ENCODE data around the gene GALNT7.

DNA sequence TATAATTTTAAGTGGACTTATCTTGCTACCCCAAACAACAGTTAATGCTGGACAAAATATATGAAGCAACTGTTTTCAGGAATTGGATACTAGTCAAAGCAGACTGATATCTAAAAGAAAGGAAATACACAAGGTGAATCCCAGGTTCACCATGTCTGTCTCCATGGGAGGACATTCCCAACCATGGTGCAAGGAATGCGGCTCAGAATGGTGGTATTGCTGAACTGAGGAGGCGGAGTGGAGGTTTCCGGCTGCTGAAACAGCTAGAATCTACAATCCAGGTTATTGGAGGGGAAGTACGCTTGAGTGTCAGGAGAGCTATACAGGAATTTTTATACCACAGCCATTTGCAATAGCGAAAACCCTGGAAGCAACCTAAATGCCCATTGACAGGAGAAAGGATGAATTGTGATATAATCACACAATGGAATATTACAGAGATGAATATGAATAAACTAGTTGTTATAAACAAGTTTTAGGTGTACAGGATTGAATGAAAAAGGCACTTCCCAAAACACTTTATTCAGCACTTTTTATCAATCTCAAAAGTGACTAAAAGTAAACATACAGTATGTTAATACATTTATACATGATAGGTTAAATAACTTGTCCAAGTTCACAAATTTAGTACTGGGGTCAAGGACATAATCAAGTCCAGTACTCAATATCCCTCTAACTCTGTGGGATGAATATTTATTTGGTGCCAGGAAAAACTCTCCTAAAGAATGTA is 156.6 kb downstream of the GALNT7 start:
- TF ChIP-seq POLR2A (IDR thresholded peaks at IDR 0.05; ENCODE audit: extremely low read depth, insufficient read length) = no peak
- TF ChIP-seq, protein P1, sequence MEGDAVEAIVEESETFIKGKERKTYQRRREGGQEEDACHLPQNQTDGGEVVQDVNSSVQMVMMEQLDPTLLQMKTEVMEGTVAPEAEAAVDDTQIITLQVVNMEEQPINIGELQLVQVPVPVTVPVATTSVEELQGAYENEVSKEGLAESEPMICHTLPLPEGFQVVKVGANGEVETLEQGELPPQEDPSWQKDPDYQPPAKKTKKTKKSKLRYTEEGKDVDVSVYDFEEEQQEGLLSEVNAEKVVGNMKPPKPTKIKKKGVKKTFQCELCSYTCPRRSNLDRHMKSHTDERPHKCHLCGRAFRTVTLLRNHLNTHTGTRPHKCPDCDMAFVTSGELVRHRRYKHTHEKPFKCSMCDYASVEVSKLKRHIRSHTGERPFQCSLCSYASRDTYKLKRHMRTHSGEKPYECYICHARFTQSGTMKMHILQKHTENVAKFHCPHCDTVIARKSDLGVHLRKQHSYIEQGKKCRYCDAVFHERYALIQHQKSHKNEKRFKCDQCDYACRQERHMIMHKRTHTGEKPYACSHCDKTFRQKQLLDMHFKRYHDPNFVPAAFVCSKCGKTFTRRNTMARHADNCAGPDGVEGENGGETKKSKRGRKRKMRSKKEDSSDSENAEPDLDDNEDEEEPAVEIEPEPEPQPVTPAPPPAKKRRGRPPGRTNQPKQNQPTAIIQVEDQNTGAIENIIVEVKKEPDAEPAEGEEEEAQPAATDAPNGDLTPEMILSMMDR (IDR thresholded peaks at IDR 0.05; ENCODE audit: low read depth, low read length) = no peak
- TF ChIP-seq MYC (IDR thresholded peaks at IDR 0.05; ENCODE audit: low read depth, low read length) = no peak
- TF ChIP-seq, protein P2, sequence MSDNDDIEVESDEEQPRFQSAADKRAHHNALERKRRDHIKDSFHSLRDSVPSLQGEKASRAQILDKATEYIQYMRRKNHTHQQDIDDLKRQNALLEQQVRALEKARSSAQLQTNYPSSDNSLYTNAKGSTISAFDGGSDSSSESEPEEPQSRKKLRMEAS (IDR thresholded peaks at IDR 0.05; ENCODE audit: low read depth, low read length) = no peak
